ENCODE results near the gene RALB.
"Not testable (repeated sequence)": the region's sequence is repeated elsewhere in the genome, so short reads cannot be mapped to it uniquely, and the experiment has no call there.

Gene RALB

GRCh38 chr2:120313695-120314615 is 61.3 kb downstream of the RALB start:
- no peak for DNase-seq (ENCODE audit: extremely low read depth in 1 of 2, low read depth in 1 of 2)

GRCh38 chr2:120314690-120315366 is 62.2 kb downstream of the RALB start:
- DNase-seq (ENCODE audit: extremely low read depth in 1 of 2, low read depth in 1 of 2) = no peak

GRCh38 chr2:120315367-120316033 is 62.8 kb downstream of the RALB start:
- DNase-seq (ENCODE audit: extremely low read depth in 1 of 2, low read depth in 1 of 2) = no peak

- DNase-seq (ENCODE audit: extremely low read depth in 1 of 2, low read depth in 1 of 2) = no peak
Measured at GRCh38 chr2:120316071-120316470, 63.4 kb downstream of the RALB start.

- DNase-seq (ENCODE audit: extremely low read depth in 1 of 2, low read depth in 1 of 2) = no peak
Measured at GRCh38 chr2:120316528-120317179, 64.0 kb downstream of the RALB start.

GRCh38 chr2:120317180-120317533 is 64.5 kb downstream of the RALB start:
- no peak for DNase-seq (ENCODE audit: extremely low read depth in 1 of 2, low read depth in 1 of 2)

- no peak for DNase-seq (ENCODE audit: extremely low read depth in 1 of 2, low read depth in 1 of 2)
Measured at GRCh38 chr2:120317916-120318315, 65.3 kb downstream of the RALB start.

GRCh38 chr2:120318626-120319025 is 66.0 kb downstream of the RALB start:
- DNase-seq (ENCODE audit: extremely low read depth in 1 of 2, low read depth in 1 of 2) = no peak

GRCh38 chr2:120319123-120319522 is 66.5 kb downstream of the RALB start:
- DNase-seq (ENCODE audit: extremely low read depth in 1 of 2, low read depth in 1 of 2) = no peak

GRCh38 chr2:120319686-120320317 is 67.2 kb downstream of the RALB start:
- DNase-seq (ENCODE audit: extremely low read depth in 1 of 2, low read depth in 1 of 2) = no peak

GRCh38 chr2:120320318-120320851 is 67.7 kb downstream of the RALB start:
- no peak for DNase-seq (ENCODE audit: extremely low read depth in 1 of 2, low read depth in 1 of 2)

- not testable (repeated sequence) for DNase-seq (ENCODE audit: extremely low read depth in 1 of 2, low read depth in 1 of 2)
Measured at GRCh38 chr2:120320887-120321556, 68.4 kb downstream of the RALB start.

- DNase-seq (ENCODE audit: extremely low read depth in 1 of 2, low read depth in 1 of 2) = no peak
Measured at GRCh38 chr2:120321721-120322284, 69.2 kb downstream of the RALB start.

- no peak for DNase-seq (ENCODE audit: extremely low read depth in 1 of 2, low read depth in 1 of 2)
Measured at GRCh38 chr2:120322329-120322728, 69.7 kb downstream of the RALB start.

- no peak for DNase-seq (ENCODE audit: extremely low read depth in 1 of 2, low read depth in 1 of 2)
Measured at GRCh38 chr2:120323214-120323613, 70.6 kb downstream of the RALB start.

- DNase-seq (ENCODE audit: extremely low read depth in 1 of 2, low read depth in 1 of 2) = no peak
Measured at GRCh38 chr2:120323807-120324399, 71.3 kb downstream of the RALB start.

- DNase-seq (ENCODE audit: extremely low read depth in 1 of 2, low read depth in 1 of 2) = no peak
Measured at GRCh38 chr2:120324933-120325332, 72.3 kb downstream of the RALB start.

GRCh38 chr2:120326066-120326465 is 73.4 kb downstream of the RALB start:
- no peak for DNase-seq (ENCODE audit: extremely low read depth in 1 of 2, low read depth in 1 of 2)

Measured in activated CD8-positive, alpha-beta memory T cell treated with anti-CD3 and anti-CD28 coated beads for 1 hour (primary cell).